ENCODE results near the gene MINAR2.

DNA sequence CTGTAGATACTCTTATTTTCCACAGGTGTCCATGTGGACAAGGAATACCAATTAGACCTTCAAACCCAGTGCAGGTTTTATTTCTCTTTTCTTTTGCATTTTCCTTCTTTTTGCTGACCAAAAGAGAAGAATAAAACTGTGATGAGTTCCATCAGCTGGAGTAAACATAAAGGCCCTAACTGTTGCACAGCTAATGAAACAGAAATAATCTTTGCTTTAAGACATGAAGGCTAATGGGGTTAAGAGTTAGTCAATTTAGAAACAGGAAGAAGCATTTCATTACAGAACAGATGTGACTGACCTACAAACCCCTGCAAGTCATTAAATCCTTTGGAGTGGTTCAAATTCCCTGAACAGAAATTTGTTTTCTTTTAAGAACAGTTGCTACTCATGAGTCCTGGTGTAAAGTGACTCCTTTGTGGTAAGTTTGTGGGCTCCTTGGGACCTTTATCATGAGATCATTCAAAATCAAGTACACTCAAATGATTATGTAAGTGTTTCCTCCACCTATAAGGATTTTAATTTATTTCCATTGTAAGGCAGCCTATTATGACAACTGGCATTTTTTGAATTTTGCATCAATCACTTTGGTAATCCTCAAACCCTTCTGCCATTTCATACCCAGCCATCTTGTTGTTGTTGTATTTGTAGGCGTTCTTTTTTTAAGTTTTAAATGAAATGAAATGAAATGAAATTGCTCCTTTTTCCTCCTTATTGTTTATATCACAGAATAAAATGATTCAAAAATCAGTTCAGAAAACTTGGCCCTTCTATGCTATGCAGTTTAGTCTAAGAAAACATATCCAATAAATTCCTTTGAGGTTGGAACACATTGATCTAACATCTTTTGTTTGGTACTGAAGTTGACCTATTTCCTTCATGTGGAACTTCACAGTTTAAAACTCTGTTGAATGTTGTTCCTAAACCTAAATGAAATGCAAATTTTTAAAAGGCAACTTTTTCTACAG, 1.3 kb downstream of the MINAR2 start:
- TF ChIP-seq, protein P1, sequence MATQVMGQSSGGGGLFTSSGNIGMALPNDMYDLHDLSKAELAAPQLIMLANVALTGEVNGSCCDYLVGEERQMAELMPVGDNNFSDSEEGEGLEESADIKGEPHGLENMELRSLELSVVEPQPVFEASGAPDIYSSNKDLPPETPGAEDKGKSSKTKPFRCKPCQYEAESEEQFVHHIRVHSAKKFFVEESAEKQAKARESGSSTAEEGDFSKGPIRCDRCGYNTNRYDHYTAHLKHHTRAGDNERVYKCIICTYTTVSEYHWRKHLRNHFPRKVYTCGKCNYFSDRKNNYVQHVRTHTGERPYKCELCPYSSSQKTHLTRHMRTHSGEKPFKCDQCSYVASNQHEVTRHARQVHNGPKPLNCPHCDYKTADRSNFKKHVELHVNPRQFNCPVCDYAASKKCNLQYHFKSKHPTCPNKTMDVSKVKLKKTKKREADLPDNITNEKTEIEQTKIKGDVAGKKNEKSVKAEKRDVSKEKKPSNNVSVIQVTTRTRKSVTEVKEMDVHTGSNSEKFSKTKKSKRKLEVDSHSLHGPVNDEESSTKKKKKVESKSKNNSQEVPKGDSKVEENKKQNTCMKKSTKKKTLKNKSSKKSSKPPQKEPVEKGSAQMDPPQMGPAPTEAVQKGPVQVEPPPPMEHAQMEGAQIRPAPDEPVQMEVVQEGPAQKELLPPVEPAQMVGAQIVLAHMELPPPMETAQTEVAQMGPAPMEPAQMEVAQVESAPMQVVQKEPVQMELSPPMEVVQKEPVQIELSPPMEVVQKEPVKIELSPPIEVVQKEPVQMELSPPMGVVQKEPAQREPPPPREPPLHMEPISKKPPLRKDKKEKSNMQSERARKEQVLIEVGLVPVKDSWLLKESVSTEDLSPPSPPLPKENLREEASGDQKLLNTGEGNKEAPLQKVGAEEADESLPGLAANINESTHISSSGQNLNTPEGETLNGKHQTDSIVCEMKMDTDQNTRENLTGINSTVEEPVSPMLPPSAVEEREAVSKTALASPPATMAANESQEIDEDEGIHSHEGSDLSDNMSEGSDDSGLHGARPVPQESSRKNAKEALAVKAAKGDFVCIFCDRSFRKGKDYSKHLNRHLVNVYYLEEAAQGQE (IDR thresholded peaks at IDR 0.05; ENCODE audit: unreplicated experiment): no peak
- TF ChIP-seq, protein P2, sequence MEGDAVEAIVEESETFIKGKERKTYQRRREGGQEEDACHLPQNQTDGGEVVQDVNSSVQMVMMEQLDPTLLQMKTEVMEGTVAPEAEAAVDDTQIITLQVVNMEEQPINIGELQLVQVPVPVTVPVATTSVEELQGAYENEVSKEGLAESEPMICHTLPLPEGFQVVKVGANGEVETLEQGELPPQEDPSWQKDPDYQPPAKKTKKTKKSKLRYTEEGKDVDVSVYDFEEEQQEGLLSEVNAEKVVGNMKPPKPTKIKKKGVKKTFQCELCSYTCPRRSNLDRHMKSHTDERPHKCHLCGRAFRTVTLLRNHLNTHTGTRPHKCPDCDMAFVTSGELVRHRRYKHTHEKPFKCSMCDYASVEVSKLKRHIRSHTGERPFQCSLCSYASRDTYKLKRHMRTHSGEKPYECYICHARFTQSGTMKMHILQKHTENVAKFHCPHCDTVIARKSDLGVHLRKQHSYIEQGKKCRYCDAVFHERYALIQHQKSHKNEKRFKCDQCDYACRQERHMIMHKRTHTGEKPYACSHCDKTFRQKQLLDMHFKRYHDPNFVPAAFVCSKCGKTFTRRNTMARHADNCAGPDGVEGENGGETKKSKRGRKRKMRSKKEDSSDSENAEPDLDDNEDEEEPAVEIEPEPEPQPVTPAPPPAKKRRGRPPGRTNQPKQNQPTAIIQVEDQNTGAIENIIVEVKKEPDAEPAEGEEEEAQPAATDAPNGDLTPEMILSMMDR (conservative IDR thresholded peaks at IDR 0.05; ENCODE audit: low read depth in 2 of 2): no peak
- no peak for TF ChIP-seq NANOG (IDR thresholded peaks at IDR 0.05; ENCODE audit: borderline replicate concordance)
- TF ChIP-seq JUNB (IDR thresholded peaks at IDR 0.05; ENCODE audit: unreplicated experiment): no peak
- no peak for TF ChIP-seq EZH2phosphoT487 (IDR thresholded peaks at IDR 0.05; ENCODE audit: unreplicated experiment)
- TF ChIP-seq EZH2 (IDR thresholded peaks at IDR 0.05; ENCODE audit: low read depth, unreplicated experiment): no peak
- no peak for TF ChIP-seq CREB1 (CRISPR knock-in tag; IDR thresholded peaks at IDR 0.05; ENCODE audit: low read depth)
- TF ChIP-seq STAT1 (IDR thresholded peaks at IDR 0.05; ENCODE audit: unreplicated experiment): no peak
- TF ChIP-seq POLR2AphosphoS5 (IDR thresholded peaks at IDR 0.05; ENCODE audit: low read depth): no peak
- TF ChIP-seq, protein P3, sequence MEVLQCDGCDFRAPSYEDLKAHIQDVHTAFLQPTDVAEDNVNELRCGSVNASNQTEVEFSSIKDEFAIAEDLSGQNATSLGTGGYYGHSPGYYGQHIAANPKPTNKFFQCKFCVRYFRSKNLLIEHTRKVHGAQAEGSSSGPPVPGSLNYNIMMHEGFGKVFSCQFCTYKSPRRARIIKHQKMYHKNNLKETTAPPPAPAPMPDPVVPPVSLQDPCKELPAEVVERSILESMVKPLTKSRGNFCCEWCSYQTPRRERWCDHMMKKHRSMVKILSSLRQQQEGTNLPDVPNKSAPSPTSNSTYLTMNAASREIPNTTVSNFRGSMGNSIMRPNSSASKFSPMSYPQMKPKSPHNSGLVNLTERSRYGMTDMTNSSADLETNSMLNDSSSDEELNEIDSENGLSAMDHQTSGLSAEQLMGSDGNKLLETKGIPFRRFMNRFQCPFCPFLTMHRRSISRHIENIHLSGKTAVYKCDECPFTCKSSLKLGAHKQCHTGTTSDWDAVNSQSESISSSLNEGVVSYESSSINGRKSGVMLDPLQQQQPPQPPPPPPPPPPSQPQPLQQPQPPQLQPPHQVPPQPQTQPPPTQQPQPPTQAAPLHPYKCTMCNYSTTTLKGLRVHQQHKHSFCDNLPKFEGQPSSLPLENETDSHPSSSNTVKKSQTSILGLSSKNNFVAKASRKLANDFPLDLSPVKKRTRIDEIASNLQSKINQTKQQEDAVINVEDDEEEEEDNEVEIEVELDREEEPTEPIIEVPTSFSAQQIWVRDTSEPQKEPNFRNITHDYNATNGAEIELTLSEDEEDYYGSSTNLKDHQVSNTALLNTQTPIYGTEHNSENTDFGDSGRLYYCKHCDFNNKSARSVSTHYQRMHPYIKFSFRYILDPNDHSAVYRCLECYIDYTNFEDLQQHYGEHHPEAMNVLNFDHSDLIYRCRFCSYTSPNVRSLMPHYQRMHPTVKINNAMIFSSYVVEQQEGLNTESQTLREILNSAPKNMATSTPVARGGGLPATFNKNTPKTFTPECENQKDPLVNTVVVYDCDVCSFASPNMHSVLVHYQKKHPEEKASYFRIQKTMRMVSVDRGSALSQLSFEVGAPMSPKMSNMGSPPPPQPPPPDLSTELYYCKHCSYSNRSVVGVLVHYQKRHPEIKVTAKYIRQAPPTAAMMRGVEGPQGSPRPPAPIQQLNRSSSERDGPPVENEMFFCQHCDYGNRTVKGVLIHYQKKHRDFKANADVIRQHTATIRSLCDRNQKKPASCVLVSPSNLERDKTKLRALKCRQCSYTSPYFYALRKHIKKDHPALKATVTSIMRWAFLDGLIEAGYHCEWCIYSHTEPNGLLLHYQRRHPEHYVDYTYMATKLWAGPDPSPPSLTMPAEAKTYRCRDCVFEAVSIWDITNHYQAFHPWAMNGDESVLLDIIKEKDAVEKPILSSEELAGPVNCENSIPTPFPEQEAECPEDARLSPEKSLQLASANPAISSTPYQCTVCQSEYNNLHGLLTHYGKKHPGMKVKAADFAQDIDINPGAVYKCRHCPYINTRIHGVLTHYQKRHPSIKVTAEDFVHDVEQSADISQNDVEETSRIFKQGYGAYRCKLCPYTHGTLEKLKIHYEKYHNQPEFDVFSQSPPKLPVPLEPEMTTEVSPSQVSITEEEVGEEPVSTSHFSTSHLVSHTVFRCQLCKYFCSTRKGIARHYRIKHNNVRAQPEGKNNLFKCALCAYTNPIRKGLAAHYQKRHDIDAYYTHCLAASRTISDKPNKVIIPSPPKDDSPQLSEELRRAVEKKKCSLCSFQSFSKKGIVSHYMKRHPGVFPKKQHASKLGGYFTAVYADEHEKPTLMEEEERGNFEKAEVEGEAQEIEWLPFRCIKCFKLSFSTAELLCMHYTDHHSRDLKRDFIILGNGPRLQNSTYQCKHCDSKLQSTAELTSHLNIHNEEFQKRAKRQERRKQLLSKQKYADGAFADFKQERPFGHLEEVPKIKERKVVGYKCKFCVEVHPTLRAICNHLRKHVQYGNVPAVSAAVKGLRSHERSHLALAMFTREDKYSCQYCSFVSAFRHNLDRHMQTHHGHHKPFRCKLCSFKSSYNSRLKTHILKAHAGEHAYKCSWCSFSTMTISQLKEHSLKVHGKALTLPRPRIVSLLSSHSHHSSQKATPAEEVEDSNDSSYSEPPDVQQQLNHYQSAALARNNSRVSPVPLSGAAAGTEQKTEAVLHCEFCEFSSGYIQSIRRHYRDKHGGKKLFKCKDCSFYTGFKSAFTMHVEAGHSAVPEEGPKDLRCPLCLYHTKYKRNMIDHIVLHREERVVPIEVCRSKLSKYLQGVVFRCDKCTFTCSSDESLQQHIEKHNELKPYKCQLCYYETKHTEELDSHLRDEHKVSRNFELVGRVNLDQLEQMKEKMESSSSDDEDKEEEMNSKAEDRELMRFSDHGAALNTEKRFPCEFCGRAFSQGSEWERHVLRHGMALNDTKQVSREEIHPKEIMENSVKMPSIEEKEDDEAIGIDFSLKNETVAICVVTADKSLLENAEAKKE (CRISPR knock-in tag; IDR thresholded peaks at IDR 0.05): no peak
- no peak for TF ChIP-seq ZNF114 (CRISPR knock-in tag; IDR thresholded peaks at IDR 0.05)
- no peak for TF ChIP-seq ZNF331 (CRISPR knock-in tag; IDR thresholded peaks at IDR 0.05; ENCODE audit: low read depth)

Measured in GM23338 (cell line).